T-helper 9 cell (primary cell): ENCODE data around the gene TUSC2.
A peak's percentile ranks its signal among the peaks of the same experiment; 100 is the strongest.

ENCODE experiments used
- DNase-seq: peaks from one replicate; pipeline ENCODE4 v3.0.0-alpha.2; 2020

The TUSC2 gene

DNA sequence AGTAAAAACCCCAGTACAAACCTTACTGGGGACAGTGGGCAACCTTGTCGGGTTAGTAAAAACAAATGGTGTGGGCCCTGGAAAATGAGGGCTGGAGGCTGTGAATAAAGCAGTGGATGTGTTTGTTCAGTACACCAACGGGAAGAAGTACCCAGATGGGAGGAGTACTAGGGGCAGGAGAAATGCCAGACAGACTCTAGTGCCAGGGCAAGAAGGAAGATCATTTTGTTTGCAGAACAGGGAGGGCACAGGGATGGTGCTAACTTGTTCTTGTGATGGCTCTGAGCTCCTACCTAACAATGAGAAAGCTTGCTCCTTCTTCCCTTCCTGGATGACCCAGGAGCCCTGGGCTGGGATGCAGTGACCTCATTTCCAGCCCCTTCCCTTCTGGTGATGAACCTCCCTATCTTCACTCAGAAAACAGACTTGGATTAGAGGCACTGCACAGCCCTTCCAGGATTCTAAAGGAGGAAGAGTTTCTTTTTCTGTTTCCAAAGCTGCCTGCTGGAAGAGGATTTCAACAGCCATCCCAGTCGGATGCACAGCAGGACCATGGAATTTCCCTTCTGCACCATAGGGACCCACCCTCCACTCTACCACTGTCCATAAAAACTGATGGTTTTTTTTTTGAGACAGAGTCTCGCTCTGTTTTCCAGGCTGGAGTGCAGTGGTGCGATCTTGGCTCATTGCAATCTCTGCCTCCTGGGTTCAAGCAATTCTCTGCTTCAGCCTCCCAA, 6.5 kb upstream of the TUSC2 start:
- DNase-seq, result no peak

DNA sequence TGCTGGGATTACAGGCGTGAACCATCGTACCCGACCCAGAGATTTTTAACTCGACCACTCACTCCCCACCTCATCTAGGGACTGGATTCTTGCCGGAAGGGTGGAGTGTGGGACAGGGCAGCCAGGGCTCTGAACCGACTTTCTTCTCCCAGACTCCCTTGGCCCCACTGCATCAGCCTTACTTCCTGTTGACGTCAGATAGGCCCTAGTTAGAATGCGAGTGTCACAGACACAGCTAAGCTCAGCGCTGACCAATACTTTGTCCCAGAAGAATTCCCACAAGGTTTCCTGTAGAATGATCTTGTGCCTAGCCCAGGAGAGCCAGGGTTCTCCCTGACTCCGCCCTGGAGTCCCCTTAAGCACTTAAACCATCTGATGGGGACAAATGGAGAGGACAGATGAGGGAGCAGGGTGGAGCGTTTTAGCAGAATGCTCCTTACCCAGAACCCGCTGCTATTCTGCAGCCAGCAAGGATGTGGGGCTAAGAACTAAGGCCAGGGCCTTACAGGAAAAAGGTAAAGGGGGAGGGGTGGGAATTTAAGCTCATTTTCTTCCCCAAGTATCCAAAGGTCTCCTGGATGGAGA, 5.8 kb upstream of the TUSC2 start:
- no peak for DNase-seq

DNA sequence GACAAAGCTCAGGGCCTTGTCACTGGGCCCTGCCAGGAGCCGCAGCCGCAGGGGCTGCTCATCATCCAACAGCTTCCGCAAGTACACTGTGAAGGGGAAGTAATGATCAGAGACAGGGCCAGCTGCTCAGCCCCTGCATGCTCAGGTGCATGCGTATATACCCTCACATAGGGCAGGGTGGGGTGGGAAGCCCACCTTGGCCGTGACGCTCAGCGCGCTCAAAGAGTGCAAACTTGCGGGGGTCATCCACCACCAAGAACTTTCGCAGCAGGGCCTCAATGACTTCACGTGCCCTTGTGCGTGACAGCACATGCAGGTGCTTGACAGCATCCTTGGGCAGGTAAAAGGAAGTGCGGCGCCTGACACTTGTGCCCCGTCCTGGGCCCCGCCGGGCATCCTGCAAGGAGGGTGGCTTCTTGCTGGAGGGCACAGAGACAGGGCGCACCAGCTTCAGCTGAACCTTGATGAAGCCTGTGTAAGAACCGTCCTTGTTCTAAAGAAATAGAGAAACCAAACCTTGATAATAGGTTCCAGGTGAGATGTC, 3.4 kb upstream of the TUSC2 start:
- no peak for DNase-seq

DNA sequence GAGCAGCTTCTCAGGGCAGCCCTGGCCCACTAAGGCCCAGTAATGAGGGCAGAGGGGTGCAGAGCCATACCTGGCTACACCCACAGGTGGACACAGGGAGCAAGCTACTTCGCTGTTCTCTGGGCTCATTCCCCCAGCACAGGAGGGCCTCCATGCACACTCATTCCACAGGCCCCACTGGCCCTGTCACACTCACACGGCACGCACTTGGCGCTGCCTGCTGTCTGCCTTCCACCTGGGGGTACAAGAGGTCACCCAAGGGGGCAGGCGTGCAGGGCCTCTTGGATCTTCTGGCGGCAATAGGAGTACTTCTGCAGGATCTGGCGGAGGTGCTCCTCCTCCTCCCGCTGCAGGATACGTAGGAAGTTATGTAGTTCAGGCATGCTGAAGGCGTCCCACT, 2.3 kb upstream of the TUSC2 start:
- no peak for DNase-seq

DNA sequence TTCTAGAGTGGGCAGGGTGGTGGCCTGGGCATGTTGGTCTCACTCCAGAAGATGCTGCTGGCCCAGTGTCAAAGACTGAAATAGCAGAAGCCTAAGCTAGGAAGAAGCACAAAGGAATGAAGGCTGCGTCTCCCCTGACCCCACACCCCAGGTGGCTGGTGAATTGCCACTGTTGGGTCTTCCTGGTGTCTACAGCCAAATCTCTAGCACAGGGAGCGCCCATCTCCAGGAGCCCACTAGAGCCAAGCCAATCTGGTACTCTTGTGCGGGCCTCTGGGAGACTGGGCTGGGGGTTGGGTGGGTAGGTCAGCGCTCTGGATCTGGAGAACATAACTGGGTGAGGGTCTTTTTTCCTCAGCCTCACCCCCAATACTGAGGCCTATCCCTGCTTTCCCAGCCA, 894 bp downstream of the TUSC2 start:
- DNase-seq, result no peak

DNA sequence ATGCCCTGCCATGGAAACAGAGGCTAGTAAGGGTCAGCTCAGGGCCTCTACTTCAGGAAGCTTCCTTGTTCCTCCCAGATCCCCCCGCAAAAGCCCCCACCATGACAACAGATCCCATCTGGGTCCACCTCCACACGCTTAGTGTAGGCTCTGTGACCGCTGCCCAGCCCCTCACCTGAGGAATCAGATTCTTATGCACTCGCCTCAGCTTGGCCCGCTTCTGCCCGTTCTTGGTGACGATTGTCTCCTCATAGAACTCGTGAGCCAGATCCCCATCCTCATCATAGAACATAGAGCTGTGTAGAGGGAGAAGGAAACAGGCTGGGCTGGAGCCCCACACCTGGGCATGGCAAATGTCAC, 1.9 kb downstream of the TUSC2 start:
- DNase-seq, result no peak

DNA sequence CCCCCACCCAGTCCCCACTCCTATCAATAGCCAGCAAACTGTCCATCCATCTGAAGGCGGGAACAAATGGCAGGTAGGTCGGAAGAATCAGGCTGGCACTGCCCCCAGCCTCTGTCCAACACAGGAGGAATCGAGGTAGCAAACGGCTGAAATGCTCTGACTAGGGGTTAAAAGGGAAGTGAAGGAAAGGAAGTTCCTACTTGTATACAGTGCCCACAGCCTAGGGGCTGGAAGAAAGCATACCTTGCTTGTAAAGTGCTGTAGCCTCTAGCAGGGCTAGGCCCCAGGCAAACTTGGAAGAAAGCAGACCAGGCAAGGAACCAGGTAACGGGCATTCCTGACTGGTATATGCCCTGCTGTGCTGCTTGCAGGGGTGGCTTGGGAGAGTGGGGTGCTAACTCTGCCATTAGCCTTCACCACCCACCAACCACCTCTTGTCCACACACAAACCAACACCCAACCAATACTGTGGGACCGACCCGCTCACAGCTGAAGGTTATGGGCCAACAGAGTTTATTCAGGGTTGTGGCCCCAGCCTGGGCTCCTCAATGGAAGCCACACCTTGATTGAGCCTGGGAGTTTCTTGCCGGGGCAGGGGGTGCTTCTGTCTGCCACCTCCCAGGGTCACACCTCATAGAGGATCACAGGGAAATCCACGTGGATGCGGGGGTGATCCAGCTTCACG, 2.4 kb downstream of the TUSC2 start:
- no peak for DNase-seq

DNA sequence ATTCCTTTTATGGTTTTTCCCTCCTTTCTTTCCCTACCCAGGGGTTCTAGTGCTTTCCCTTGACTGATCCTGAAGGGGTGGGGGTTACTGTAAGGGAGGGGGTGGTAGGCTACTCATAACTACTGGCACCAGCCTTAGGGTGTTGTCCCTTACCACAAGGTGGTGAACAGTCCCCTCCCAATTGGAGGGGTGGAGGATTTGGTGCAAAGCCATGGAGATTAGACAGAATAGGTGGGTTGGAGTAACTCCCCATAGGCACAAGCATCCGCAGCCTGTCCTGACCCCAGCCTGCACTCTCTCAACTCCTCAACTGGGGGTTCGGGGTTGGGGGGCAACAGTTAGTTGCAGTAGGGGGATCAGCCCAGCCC, 2.9 kb downstream of the TUSC2 start:
- no peak for DNase-seq

DNA sequence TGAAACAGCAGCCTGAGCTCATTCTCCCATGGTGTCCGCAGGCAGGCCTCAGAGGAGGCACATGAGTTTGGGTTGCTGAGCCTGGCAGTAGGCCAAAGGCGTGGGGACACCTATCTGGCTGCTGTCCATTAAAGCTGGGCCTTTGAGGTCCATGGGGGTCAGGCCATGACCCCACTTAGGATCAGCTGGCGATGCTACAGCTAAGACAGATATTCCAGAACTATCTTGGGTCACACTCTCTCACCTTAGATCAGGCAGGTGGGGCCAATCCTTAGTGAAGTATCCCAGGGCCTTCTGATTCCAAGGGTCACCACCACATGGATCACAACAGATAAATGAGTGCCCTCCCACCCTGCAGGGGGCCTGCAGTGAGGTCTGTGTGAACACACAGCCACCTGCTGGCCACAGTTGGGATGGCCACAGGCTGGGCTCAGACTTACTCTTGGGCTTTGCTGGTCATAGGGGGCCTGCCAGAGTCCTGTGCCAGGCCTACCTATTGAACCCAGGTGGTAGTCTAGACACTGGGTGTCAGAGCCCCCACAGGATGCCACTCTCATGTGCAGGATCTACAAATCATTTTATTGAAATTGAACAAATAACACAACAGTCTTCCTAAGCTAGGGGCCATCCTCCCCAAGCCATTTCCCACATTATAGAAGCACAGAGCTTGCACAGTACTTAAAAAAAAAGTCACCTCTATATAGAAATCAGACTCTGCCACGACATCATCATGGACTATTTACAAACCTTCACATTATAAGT, 3.5 kb downstream of the TUSC2 start:
- DNase-seq, result peak; percentile 51

DNA sequence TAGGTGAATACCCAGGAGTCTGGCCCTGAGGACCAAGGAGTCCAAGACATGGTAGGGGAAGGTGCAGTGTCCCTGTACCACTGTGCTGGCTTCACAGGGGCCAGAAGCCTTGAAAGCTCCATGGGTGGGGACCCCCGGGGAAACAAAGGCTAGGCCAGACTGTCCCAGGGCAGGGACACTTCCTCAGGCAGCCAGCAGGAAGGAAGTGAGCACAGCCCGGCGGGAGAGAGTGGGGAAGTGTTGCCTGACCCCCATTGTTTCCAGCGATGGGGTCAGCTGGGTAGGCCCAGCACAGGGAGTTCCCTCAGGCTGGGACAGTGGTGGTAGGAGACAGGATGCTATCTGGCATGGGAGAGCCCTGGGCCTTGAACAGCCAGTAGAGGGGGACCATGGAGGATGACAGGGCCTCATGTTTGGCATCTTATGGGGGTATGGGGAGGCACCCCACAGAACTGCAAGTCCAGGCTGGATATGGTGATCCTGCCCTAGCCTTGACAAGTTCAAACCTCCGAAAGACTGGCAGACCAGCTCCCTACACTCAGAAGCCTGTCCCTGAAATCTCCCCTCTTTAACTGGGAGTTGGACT, 4.3 kb downstream of the TUSC2 start:
- no peak for DNase-seq

DNA sequence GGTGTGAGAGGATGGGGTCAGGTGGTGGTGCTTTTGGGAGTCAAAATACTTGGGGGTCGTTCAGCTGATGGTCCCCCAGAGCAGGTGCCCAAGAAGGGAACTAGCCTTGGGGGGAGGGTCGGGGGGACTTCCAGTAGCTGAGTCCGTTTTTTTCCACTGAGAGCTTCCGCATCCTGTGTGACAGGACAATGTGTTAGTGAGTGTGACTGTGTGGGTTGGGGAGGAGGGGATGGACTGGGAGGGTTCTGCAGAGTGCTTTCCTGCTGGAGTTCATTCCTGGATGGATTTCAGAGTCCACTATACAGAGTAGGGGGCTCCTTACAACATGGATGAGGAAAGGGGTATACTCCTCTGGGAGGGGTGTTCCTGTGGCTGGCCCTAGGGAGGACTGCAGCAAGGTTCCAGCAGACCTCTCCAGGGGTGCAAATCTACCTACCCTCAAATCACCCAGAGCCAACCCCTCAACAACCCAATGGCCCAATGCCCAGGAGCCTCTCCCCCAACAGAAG, 4.9 kb downstream of the TUSC2 start:
- no peak for DNase-seq

DNA sequence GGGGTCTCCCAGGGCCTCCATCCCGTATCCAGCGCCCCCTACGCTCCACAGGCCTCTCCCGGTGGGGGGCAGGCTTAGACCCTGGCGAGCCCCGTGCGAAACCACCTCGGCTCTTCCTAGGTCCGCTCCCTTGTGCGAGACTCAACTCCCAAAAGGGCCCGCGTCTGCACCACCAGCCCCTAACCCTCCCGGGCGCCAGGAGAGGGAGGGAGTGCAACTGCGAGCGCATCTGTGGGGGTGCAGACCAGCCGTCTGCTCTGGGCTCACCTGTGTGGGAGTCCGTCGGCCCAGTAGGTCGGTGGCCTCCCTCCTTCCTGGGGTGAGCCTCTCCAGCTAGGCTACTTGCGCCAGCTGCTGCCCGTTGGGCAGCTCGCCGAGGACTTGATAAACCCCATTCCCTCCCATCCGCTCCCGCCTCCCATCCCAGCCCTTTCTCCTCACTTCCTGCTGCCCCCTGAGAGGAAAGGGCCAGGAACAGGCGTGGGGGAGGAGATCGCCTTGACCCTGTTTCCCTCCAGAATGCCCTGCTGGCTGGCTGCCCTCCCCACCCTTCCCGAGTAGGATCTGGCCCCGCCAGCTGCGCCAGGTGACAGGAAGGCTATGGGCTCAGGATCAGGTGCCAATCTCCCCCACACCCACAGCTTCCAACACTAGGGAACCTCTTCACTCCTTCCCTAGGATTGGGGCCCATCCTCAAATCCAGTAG, 5.5 kb downstream of the TUSC2 start, which contains the start of gene HYAL2:
Gene HYAL2, minus strand, starts transcription at position 360 of the 706 bp plus-strand sequence. CDS start 2,256 bp downstream, outside the sequence.
- DNase-seq, result no peak

DNA sequence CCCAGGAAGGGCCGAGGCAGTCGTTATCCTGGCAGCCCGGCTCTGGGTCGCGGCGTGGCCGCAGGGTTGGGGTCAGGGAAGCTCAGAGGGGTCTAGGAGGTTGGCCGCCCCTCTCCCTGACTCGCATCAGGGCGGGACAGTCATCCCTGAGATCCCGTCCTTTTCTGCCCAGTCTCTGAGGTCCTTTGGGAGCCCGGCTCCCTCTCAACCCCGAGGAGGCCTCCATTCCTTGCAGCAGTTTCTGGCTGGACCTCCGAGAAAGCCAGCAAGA, 6.0 kb downstream of the TUSC2 start:
- no peak for DNase-seq

DNA sequence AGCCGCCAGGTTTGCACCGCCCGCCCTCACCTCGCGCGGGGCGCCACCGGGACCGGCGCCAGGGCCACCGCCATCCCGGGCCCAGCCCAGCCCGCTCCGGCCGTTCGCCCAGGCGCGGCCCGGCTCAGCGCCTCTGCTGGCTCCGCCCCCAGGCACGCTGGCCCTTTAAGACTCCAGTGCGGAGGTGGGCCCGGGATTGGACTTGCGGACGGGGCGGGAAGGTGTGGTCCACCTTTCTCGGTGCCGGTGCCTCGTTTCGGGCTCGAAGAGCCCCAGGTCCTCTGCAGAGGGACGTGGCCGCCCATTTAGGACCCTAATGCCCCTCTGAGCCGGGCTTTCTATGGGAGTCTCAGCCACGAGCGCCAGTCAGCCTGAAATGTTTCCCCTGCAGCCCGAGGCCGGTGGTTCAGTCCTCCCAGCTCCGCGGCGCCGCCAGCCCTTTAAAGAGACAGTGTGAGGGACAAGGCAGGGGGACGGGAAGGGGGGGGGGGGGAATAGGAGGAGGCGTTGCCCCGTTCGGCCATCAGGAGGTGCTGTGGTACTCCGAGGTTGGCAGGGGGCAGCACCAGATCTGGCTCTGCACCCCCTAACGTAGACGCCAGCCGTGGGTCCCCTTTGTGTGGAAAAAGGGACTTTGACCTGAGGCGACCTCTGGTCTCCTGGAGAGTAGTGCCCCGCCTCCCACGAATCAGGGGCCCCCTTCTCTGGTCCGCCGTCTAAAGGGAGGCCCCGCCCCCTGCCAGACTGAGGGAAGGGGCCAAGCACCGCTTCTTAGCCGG, 6.5 kb downstream of the TUSC2 start:
- DNase-seq, result peak; percentile 70

DNA sequence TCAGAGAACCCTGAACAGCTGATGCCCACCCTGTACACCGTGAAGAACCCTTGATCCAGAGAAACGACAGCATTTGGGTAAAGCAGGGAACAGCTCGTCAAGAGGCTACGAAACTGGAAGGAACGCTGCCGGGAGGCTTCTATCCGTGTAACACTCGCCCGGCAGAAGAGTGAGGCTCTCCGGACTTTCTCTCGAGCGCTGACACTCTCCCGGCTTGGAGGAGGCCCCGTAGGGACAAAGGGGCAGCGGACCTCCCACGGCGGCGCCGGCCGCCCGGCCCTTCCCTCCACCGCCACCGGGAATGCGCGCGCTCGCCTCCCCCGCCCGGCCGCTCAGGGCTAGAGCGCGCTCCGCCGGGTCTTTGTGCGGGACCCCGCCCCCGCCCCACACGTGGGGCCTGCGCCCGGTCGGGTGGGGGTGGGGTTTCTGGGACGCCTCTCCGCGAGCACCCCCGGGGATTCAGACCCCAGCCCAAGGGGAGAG, 7.1 kb downstream of the TUSC2 start:
- peak; percentile 45 for DNase-seq

DNA sequence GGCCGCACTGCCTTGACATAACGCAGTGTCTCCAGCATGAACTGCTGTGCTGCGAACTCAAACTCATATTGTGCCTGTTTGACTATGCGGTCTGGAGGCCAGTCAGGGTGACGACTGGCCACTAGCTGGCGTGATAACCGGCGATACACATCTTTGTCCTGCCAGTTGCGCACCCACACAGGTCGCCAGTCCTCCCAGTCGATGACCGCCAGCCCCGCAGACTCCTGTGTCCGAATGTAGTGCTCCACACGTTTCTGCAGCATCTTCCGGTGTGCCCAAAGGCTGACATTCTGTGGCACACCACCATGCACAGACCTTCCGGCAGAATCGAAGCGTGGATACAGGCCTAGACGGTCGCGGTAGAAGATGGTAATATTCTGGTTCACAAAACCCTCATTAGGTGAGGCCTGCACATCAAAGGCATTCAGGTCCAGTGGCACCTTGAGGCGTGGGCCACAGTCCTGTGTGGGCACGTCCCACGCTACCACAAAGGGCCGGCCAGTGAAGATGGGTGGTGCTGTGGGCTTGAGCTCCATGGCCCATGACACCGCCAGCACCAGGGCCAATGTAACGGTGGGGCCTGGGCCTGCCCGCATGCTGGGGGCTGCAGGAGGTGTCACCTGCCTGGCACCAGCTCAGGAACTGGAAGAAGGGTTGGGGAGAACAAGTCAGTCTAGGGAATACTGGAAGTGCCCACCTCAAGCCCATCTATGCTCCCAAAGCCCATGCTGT, 8.0 kb downstream of the TUSC2 start:
- no peak for DNase-seq

DNA sequence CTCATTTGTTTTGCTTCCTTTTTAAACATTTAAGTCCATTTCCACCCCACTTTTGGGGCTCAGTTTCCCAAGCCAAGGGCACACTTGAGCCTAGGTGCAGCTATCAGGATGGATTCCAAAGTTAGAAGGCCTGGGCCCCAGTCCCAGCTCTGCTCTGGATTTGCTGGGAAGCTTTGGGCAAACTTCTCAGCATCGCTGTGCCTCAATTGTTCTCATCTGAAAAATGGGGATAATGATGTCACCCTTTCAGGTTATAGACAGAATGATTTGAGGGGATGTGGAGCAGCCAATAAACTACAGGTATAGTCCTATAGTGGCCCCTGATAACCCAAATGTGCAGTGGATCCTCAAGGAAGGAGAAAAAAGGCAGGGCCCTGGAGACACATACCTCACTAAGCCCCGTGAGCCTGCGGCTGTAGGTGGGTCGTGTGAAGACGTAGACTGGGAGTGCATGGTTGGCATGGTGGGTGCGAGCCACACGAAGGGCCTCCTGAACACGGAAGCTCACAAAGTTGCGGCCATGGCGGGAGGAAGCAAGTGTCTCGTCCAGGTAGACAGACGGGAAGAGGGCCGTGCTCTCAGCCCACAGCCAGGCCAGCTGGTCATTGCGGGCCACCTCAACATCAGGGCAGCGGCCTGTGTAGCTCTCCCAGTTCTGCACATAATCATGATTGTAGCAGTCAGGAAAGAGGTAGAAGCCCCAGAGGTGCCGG, 8.7 kb downstream of the TUSC2 start:
- no peak for DNase-seq

DNA sequence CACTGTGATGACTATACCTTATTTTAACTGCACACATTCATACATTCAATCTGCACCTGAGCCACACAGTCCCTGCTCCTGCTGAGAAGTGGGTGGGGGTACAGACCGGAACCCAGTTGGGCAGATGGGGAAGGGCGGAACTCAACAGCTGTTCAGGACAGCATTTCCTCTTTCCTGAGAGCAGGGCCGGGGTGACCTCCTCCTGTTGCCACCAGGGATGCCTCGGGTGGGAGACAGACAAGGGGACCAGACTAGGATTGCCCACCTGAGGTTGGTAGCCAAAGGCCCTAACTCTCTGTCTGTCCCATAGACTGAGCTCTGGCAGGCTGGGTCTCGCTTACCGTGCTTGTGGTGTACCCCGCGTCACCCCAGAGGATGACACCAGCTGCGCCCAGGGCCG, 9.4 kb downstream of the TUSC2 start:
- DNase-seq, result no peak

DNA sequence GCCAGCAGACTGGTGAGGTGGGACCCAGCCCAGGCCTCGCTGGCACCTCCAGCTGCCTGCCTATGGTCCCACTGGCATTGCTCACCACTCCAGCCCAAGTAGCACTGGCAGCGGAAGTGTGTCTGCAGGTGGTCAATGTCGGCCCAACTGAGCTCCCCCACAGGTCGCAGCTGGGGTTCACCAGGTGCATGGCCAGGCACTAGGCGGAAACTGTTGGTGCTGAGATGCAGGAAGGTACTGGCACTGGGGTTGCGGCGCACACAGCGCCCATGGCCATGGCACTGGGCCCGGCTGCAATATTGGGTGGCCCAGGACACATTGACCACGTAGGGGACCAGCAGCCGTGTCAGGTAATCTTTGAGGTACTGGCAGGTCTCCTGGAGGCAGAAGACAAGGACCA, 9.9 kb downstream of the TUSC2 start:
- no peak for DNase-seq

DNA sequence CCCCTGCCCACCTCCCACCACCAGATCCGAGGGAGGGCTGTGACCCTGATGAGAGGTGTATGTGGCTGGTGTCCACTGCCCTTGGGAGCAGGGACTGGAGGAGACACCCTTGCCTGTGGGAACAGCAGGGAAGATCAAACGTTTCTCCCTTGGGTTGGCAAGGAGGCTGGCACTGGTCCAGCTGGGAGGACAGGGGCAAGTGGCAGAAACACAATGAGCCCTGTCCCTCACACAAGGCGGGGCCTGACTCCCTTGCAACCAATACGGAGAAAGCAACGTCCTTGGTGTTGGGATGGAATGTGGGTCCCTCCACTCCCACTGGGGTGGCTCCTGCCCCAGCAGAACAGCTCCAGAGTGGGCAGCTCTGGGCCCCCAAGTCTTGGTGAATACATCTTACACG, 10.7 kb downstream of the TUSC2 start:
- DNase-seq, result no peak
